Liver (tissue), 9 donors: ENCODE data around the gene CFAP100. TPM values are rescaled to one million over a fixed set of nuclear protein-coding genes. Genes with fewer than 3 reads are reported as not detected.

Experiments used
- DNase-seq: peaks from one replicate; pipeline ENCODE4 v3.0.0-alpha.2; 2017; ENCODE audit warnings: low spot score
- H3K27ac ChIP-seq, 2 donors: one replicate each; pipeline ENCODE4 v1.7.0; 2013; ENCODE audit warnings: inconsistent platforms in 2 of 2, low read length in 2 of 2, control low read depth in 1 of 2, low read depth in 1 of 2, mild to moderate bottlenecking in 1 of 2
- H3K27me3 ChIP-seq, 4 donors: one replicate each; pipeline versions ENCODE4 v1.6.1 to v1.7.0; 2013; ENCODE audit warnings: low read length in 3 of 4, inconsistent platforms in 1 of 4, mild to moderate bottlenecking in 1 of 4, moderate library complexity in 1 of 4; ENCODE audit not compliant: control insufficient read depth in 4 of 4, insufficient read depth in 4 of 4
- H3K36me3 ChIP-seq, 4 donors: one replicate each; pipeline versions ENCODE4 v1.6.1 to v1.7.0; 2013; ENCODE audit warnings: low read length in 3 of 4, mild to moderate bottlenecking in 3 of 4, low read depth in 1 of 4, moderate library complexity in 1 of 4; ENCODE audit not compliant: control insufficient read depth in 4 of 4, insufficient read depth in 3 of 4
- H3K4me1 ChIP-seq, 4 donors: one replicate each; pipeline versions ENCODE4 v1.6.1 to v1.7.0; 2013; ENCODE audit warnings: low read length in 3 of 4, mild to moderate bottlenecking in 3 of 4, moderate library complexity in 1 of 4; ENCODE audit not compliant: control insufficient read depth in 4 of 4, insufficient read depth in 4 of 4
- H3K4me3 ChIP-seq, 3 donors: one replicate each; pipeline versions ENCODE4 v1.6.1 to v1.7.0; 2013; ENCODE audit warnings: low read length in 3 of 3, control low read depth in 1 of 3, low read depth in 1 of 3, mild to moderate bottlenecking in 1 of 3
- H3K9ac ChIP-seq, 2 donors: one replicate each; pipeline ENCODE4 v1.7.0; 2013; ENCODE audit warnings: low read length in 2 of 2, mild to moderate bottlenecking in 2 of 2, moderate library complexity in 2 of 2, control low read depth in 1 of 2, low read depth in 1 of 2
- H3K9me3 ChIP-seq, 4 donors: one replicate each; pipeline versions ENCODE4 v1.6.1 to v1.7.0; 2013; ENCODE audit warnings: low read length in 3 of 4; ENCODE audit not compliant: control insufficient read depth in 4 of 4
- EGR1 ChIP-seq, 2 donors: IDR thresholded peaks; 2 replicates each; pipeline ENCODE4 v1.6.1; 2016 to 2018; ENCODE audit warnings: antibody characterized with exemption in 2 of 2, low read depth in 2 of 2
- FOXA1 ChIP-seq: IDR thresholded peaks from 2 replicates; pipeline ENCODE4 v1.6.1; 2016; ENCODE audit warnings: antibody characterized with exemption
- GABPA ChIP-seq, 2 donors: IDR thresholded peaks in 1 of 2; conservative IDR thresholded peaks in 1 of 2; 2 replicates each; pipeline ENCODE4 v1.6.1; 2016; ENCODE audit warnings: antibody characterized with exemption in 2 of 2, mild to moderate bottlenecking in 1 of 2, moderate library complexity in 1 of 2
- HNF4A ChIP-seq, 2 donors: conservative IDR thresholded peaks; 2 replicates each; pipeline ENCODE4 v1.6.1; 2016; ENCODE audit warnings: antibody characterized with exemption in 2 of 2, mild to moderate bottlenecking in 2 of 2
- JUND ChIP-seq, 2 donors: IDR thresholded peaks; 2 replicates each; pipeline ENCODE4 v1.6.1; 2016; ENCODE audit warnings: antibody characterized with exemption in 2 of 2
- MAX ChIP-seq: IDR thresholded peaks from 2 replicates; pipeline ENCODE4 v1.6.1; 2016; ENCODE audit warnings: antibody characterized with exemption
- NR2F2 ChIP-seq: IDR thresholded peaks from 2 replicates; pipeline ENCODE4 v1.6.1; 2016; ENCODE audit warnings: antibody characterized with exemption
- RAD21 ChIP-seq, 2 donors: IDR thresholded peaks; 2 replicates each; pipeline ENCODE4 v1.6.1; 2016; ENCODE audit warnings: antibody characterized with exemption in 2 of 2, mild to moderate bottlenecking in 2 of 2
- REST ChIP-seq: IDR thresholded peaks from 2 replicates; pipeline ENCODE4 v1.6.1; 2016; ENCODE audit warnings: antibody characterized with exemption, mild to moderate bottlenecking
- SP1 ChIP-seq: IDR thresholded peaks from 2 replicates; pipeline ENCODE4 v1.6.1; 2018; ENCODE audit warnings: antibody characterized with exemption, mild to moderate bottlenecking
- TAF1 ChIP-seq: conservative IDR thresholded peaks from 2 replicates; pipeline ENCODE4 v1.6.1; 2016; ENCODE audit warnings: antibody characterized with exemption, mild to moderate bottlenecking
- YY1 ChIP-seq: IDR thresholded peaks from 2 replicates; pipeline ENCODE4 v1.6.1; 2016; ENCODE audit warnings: antibody characterized with exemption, mild to moderate bottlenecking
- WGBS: extraction: QIAGEN DNeasy Blood & Tissue Kit; methylation state at CpG from one replicate; pipeline ENCODE4 v1.1.7; 2013; 5-methylcytosine and 5-hydroxymethylcytosine counted together
- polyA plus RNA-seq, 2 donors: library from polyadenylated mRNA; stranded (reverse) in 1 of 2; unstranded in 1 of 2; fragments of 200-250 nt in 1 of 2; fragments of >200 nt in 1 of 2; fragmentation: Nextera tagmentation in 1 of 2; extraction: Ambion mirVana in 1 of 2; gene quantifications; one replicate each; pipeline versions ENCODE4 v1.2.1 to v1.2.3, GENCODE V29; 2013 to 2015
- total RNA-seq, 2 donors: library from RNA; depleted of rRNA; stranded (reverse); fragments of >200 nt; gene quantifications; one replicate each; pipeline ENCODE4 v1.2.3, GENCODE V29; 2014
- TF ChIP-seq, protein P1 (sequence below): fragments of 150-350 bp; IDR thresholded peaks from 2 replicates; pipeline ENCODE4 v1.5.1; 2017; ENCODE audit warnings: improper control_type of control experiment, low read depth, low read length; ENCODE audit not compliant: missing input control
- TF ChIP-seq, protein P2 (sequence below): IDR thresholded peaks from 2 replicates; pipeline ENCODE4 v1.6.1; 2016; ENCODE audit warnings: antibody characterized with exemption
- donor health status: healthy.
- donor health status: healthy.
- donor health status: healthy.
- donor health status: healthy.
- donor health status: healthy.

The CFAP100 gene
- total and polyA plus RNA-seq, 4 donors = not detected

DNA sequence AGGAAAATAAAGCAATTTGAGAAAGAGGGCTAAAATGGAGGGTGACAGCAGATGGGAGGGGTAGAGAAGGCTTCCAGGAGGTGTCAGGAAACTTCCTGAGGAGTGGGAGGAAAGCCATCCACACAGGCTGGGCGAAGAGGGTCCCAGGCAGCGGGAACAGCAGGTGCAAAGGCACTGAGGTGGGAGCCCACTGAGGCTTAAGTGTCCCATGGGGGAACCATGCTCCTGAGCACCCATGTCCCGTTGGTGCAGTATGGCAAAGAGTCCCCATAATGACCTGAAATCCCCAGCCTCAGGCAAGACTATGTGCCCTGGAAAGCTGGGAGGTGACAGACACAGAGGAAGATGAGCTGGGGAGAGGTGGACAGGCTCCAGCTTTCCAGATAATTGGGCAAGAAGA lies 30.0 kb downstream of the CFAP100 start:
- Histone ChIP-seq H3K27me3 (no peaks in the 10 kb centered on the region), H3K9me3 (peaks cover 0 to 4% (median 2%) of the 10 kb centered on the region in 4 donors), H3K27ac (no peak overlapping the region), H3K36me3 (no peaks in the 10 kb centered on the region), H3K4me1 (no peaks in the 10 kb centered on the region), H3K9ac (no peak overlapping the region), H3K4me3 (no peak overlapping the region)
- 65% methylated on average over 3 of the region's 3 CpGs for whole genome bisulfite sequencing
- TF ChIP-seq RAD21 (IDR thresholded peaks at IDR 0.05) (no peak), SP1 (no peak), EGR1 (IDR thresholded peaks at IDR 0.05; ENCODE audit: low read depth in 2 of 2) (no peak), NR2F2 (no peak), GABPA (IDR thresholded peaks at IDR 0.05 in 1 of 2, conservative IDR thresholded peaks at IDR 0.05 in 1 of 2) (no peak), TAF1 (no peak), REST (no peak)
- TF ChIP-seq, protein P1, sequence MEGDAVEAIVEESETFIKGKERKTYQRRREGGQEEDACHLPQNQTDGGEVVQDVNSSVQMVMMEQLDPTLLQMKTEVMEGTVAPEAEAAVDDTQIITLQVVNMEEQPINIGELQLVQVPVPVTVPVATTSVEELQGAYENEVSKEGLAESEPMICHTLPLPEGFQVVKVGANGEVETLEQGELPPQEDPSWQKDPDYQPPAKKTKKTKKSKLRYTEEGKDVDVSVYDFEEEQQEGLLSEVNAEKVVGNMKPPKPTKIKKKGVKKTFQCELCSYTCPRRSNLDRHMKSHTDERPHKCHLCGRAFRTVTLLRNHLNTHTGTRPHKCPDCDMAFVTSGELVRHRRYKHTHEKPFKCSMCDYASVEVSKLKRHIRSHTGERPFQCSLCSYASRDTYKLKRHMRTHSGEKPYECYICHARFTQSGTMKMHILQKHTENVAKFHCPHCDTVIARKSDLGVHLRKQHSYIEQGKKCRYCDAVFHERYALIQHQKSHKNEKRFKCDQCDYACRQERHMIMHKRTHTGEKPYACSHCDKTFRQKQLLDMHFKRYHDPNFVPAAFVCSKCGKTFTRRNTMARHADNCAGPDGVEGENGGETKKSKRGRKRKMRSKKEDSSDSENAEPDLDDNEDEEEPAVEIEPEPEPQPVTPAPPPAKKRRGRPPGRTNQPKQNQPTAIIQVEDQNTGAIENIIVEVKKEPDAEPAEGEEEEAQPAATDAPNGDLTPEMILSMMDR = no peak
- TF ChIP-seq, protein P2, sequence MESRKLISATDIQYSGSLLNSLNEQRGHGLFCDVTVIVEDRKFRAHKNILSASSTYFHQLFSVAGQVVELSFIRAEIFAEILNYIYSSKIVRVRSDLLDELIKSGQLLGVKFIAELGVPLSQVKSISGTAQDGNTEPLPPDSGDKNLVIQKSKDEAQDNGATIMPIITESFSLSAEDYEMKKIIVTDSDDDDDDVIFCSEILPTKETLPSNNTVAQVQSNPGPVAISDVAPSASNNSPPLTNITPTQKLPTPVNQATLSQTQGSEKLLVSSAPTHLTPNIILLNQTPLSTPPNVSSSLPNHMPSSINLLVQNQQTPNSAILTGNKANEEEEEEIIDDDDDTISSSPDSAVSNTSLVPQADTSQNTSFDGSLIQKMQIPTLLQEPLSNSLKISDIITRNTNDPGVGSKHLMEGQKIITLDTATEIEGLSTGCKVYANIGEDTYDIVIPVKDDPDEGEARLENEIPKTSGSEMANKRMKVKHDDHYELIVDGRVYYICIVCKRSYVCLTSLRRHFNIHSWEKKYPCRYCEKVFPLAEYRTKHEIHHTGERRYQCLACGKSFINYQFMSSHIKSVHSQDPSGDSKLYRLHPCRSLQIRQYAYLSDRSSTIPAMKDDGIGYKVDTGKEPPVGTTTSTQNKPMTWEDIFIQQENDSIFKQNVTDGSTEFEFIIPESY = no peak
- DNase-seq = no peak

- Histone ChIP-seq H3K4me1 (peaks cover 3 to 16% (median 6%) of the 10 kb centered on the region in 4 donors), H3K9me3 (peaks cover 0 to 2% (median under 1%) of the 10 kb centered on the region in 4 donors), H3K9ac (no peak overlapping the region), H3K27me3 (no peaks in the 10 kb centered on the region), H3K27ac (no peak overlapping the region), H3K36me3 (peaks cover 0 to 7% (median 0%) of the 10 kb centered on the region in 4 donors), H3K4me3 (no peak overlapping the region)
- DNase-seq = peak; percentile 31
- TF ChIP-seq YY1 = no peak
- TF ChIP-seq, protein P2 = no peak
- TF ChIP-seq JUND (IDR thresholded peaks at IDR 0.05) = no peak
- TF ChIP-seq GABPA (IDR thresholded peaks at IDR 0.05 in 1 of 2, conservative IDR thresholded peaks at IDR 0.05 in 1 of 2) = no peak
- TF ChIP-seq MAX = no peak
- TF ChIP-seq HNF4A (conservative IDR thresholded peaks at IDR 0.05) = no peak
- no peak for TF ChIP-seq FOXA1
- WGBS = 88% methylated on average over 1 of the region's 1 CpG
These were observed 36.4 kb downstream of the CFAP100 start for GRCh38 chr3:126431103-126431534.
